Natural killer cell (primary cell): ENCODE measurements around the gene CAMK4. TPM values are rescaled to one million over a fixed set of nuclear protein-coding genes. Genes with fewer than 3 reads are reported as not detected.

Experiments
- ATAC-seq, 3 donors: fragments of 150-1000 bp in 2 of 3; fragments of 200-7000 bp in 1 of 3; cut with Tn5 transposase; 1 replicate in 1 of 3; 2 replicates in 2 of 3; pipeline ENCODE4 v1.10.0; 2021; ENCODE audit warnings: mild to moderate bottlenecking in 2 of 3, moderate library complexity in 2 of 3
- DNase-seq, 2 donors: peaks; one replicate each; pipeline versions ENCODE4 v3.0.0 to v3.0.0-alpha.2; 2013 to 2021; ENCODE audit warnings: mixed read lengths in 1 of 2
- H3K27ac ChIP-seq: one replicate; pipeline ENCODE4 v1.5.1; 2013; ENCODE audit warnings: mild to moderate bottlenecking, low read length
- H3K27me3 ChIP-seq: one replicate; pipeline ENCODE4 v1.6.1; 2013; ENCODE audit warnings: low read length; ENCODE audit not compliant: control insufficient read depth, insufficient read depth
- H3K36me3 ChIP-seq: one replicate; pipeline ENCODE4 v1.6.1; 2013; ENCODE audit warnings: low read length; ENCODE audit not compliant: control insufficient read depth, insufficient read depth
- H3K4me1 ChIP-seq: one replicate; pipeline ENCODE4 v1.6.1; 2013; ENCODE audit warnings: low read length; ENCODE audit not compliant: control insufficient read depth, insufficient read depth
- H3K4me3 ChIP-seq: one replicate; pipeline ENCODE4 v1.5.1; 2013; ENCODE audit warnings: low read length
- H3K9me3 ChIP-seq: one replicate; pipeline ENCODE4 v1.6.1; 2013; ENCODE audit warnings: low read length; ENCODE audit not compliant: control insufficient read depth, insufficient read depth
- H3K27ac Mint-ChIP-seq, 2 donors: one replicate each; pipeline ENCODE4 v1.8.0; 2022; ENCODE audit warnings: mild to moderate bottlenecking in 2 of 2, mixed read lengths in 2 of 2, moderate library complexity in 1 of 2
- H3K27me3 Mint-ChIP-seq, 2 donors: one replicate each; pipeline ENCODE4 v1.8.0; 2022; ENCODE audit warnings: low read depth in 2 of 2, mixed read lengths in 2 of 2
- H3K36me3 Mint-ChIP-seq: one replicate; pipeline ENCODE4 v1.8.0; 2022; ENCODE audit warnings: mixed read lengths
- H3K4me1 Mint-ChIP-seq, 2 donors: one replicate each; pipeline ENCODE4 v1.8.0; 2022; ENCODE audit warnings: mixed read lengths in 2 of 2
- H3K4me3 Mint-ChIP-seq: one replicate; pipeline ENCODE4 v1.8.0; 2022; ENCODE audit warnings: mild to moderate bottlenecking, moderate library complexity, mixed read lengths
- H3K9me3 Mint-ChIP-seq, 2 donors: one replicate each; pipeline ENCODE4 v1.8.0; 2022; ENCODE audit warnings: mixed read lengths in 2 of 2
- WGBS: methylation state at CpG from one replicate; pipeline ENCODE4 v1.1.7; 2013; ENCODE audit warnings: missing lambda C conversion rate; ENCODE audit not compliant: insufficient coverage; 5-methylcytosine and 5-hydroxymethylcytosine counted together
- intact Hi-C: fragments of 100-400 bp; cut with micrococcal nuclease; formaldehyde crosslinking; loops from one replicate; pipeline ENCODE4 v1.14.2; 2022
- total RNA-seq, 4 donors: library from RNA; stranded (reverse); fragments of 120-200 nt in 1 of 4; gene quantifications; one replicate each; pipeline versions ENCODE4 v1.2.3 to v1.2.4, GENCODE V29; 2013 to 2022
- TF ChIP-seq, protein P1 (sequence below): fragments of 200-600 bp; IDR thresholded peaks from one replicate; pipeline ENCODE4 v1.8.0; 2022; ENCODE audit warnings: antibody characterized with exemption

CAMK4 gene
- total RNA-seq, 3 donors from 2014 or later (not counting 1 experiment from before 2014, with no cell fraction given), result 0.80 to 7.9 (median 7.2) TPM

DNA sequence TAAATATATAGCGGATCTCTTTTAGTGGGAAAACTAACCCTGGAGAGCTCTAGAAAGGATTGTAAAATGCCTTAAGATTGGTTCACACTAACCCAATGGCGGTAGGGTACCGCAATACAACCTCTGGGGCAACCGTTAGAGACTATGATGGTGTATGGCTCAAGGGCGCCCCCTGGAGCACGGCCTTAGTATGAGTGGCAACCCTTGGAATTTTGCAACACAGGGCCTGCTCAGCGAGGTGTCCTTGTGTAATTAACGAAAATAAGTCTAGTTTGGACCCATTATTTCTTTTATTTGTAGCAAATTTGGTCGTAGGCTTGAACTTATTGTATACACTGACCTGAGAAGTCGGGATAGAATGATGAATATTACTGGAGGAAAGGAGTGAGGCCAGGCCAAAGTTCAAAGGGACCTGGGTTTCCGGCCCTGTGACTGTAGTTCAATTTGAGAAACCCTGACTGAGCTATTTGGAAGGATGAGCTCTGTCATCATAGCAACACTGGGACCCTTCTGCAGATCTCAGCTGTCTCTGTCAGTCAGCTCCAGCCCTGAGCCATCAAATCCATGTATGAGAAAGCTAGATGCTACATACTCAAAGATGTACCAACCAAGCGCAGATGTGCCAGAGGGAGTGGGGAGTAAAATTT lies 54.8 kb downstream of the CAMK4 start:
- H3K27me3 Mint-ChIP-seq, result peaks cover 2 to 27% of the 10 kb centered on the region in 2 donors
- WGBS, result 31% methylated on average over 10 of the region's 12 CpGs
- H3K27ac Mint-ChIP-seq, result no peak overlapping the region
- no peak overlapping the region for H3K4me3 Mint-ChIP-seq
- Histone ChIP-seq H3K4me3 (no peak overlapping the region), H3K27ac (no peak overlapping the region), H3K9me3 (no peaks in the 10 kb centered on the region), H3K4me1 (no peaks in the 10 kb centered on the region), H3K36me3 (no peaks in the 10 kb centered on the region), H3K27me3 (no peaks in the 10 kb centered on the region)
- DNase-seq (peak; percentile 25 to 91), ATAC-seq (peak; percentile 36 to 81 (median 76))
- TF ChIP-seq, protein P1, sequence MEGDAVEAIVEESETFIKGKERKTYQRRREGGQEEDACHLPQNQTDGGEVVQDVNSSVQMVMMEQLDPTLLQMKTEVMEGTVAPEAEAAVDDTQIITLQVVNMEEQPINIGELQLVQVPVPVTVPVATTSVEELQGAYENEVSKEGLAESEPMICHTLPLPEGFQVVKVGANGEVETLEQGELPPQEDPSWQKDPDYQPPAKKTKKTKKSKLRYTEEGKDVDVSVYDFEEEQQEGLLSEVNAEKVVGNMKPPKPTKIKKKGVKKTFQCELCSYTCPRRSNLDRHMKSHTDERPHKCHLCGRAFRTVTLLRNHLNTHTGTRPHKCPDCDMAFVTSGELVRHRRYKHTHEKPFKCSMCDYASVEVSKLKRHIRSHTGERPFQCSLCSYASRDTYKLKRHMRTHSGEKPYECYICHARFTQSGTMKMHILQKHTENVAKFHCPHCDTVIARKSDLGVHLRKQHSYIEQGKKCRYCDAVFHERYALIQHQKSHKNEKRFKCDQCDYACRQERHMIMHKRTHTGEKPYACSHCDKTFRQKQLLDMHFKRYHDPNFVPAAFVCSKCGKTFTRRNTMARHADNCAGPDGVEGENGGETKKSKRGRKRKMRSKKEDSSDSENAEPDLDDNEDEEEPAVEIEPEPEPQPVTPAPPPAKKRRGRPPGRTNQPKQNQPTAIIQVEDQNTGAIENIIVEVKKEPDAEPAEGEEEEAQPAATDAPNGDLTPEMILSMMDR, result no peak
- H3K9me3 Mint-ChIP-seq, result no peaks in the 10 kb centered on the region
- H3K36me3 Mint-ChIP-seq, result no peaks in the 10 kb centered on the region
- intact Hi-C loops, result loop anchor here (10.0 kb wide), 1 partner anchor 124 kb away; no protein-coding TSS in a partner anchor
- H3K4me1 Mint-ChIP-seq, result no peaks in the 10 kb centered on the region

DNA sequence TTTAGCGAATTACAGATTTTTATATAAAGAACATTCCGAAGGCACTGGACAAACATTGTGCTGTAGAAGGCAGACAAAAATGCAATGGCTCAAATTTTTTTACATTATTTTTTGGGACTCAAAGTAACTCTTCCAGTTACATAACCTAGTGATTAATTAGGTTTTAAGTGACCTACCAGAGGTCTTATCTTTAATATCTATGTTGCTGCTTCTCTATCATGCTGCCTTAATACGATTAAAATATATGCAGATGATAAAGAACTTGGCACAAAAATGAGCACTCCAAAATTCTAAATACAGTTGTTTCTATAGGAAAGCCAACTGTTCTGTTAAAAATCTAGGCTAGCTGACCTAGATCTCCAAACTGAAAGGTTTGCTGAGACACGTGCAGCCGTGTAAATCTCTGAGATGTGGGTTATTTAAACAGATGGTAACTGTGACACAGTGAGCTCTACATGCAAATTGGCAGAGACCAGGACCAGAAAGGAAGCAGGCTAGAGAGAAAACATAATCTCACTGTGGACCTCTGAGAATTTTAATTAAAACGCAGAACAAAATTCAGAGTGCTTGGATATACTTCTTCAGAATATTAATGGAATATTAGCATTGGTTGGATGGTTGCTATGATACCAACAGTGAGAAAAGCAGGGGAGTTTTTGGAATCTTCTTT lies 56.2 kb downstream of the CAMK4 start:
- H3K27me3 Mint-ChIP-seq, result peaks cover 2 to 24% of the 10 kb centered on the region in 2 donors
- WGBS, result 91% methylated on average over 6 of the region's 6 CpGs
- H3K27me3 ChIP-seq, result no peaks in the 10 kb centered on the region
- no peak overlapping the region for H3K27ac Mint-ChIP-seq
- intact Hi-C loops, result no loop called here
- TF ChIP-seq, protein P1, result no peak
- H3K36me3 Mint-ChIP-seq, result no peaks in the 10 kb centered on the region
- no peaks in the 10 kb centered on the region for H3K4me1 ChIP-seq
- no peak overlapping the region for H3K4me3 Mint-ChIP-seq
- DNase-seq, result no peak
- no peaks in the 10 kb centered on the region for H3K9me3 ChIP-seq
- H3K27ac ChIP-seq, result no peak overlapping the region
- no peaks in the 10 kb centered on the region for H3K4me1 Mint-ChIP-seq
- H3K4me3 ChIP-seq, result no peak overlapping the region
- H3K9me3 Mint-ChIP-seq, result no peaks in the 10 kb centered on the region
- no peaks in the 10 kb centered on the region for H3K36me3 ChIP-seq
- no peak for ATAC-seq

DNA sequence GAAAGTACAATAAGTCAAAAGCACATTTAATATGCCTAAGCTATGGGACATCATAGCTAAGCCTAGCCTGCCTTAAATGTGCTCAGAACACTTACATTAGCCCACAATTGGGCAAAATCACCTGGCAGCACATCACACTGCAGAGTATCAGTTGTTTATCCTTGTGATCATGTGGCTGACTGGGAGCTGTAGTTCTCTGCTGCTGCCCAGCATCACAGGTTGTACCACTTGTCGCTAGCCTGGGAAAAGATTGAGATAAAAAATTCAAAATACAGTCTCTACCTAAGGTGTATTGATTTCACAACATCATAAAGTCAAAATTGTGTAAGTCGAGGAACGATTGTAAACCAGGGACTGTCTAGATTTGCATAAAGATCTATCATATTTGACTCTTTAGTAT lies 58.6 kb downstream of the CAMK4 start:
- intact Hi-C loops, result no loop called here
- WGBS, result no CpG with 5 or more reads among the region's 3 CpGs
- H3K36me3 Mint-ChIP-seq, result no peaks in the 10 kb centered on the region
- no peaks in the 10 kb centered on the region for H3K4me1 Mint-ChIP-seq
- H3K27ac Mint-ChIP-seq, result no peak overlapping the region
- Histone ChIP-seq H3K4me3 (no peak overlapping the region), H3K4me1 (no peaks in the 10 kb centered on the region), H3K36me3 (no peaks in the 10 kb centered on the region), H3K27ac (no peak overlapping the region), H3K9me3 (no peaks in the 10 kb centered on the region), H3K27me3 (no peaks in the 10 kb centered on the region)
- no peaks in the 10 kb centered on the region for H3K9me3 Mint-ChIP-seq
- no peak for ATAC-seq
- TF ChIP-seq, protein P1, result no peak
- H3K27me3 Mint-ChIP-seq, result peaks cover 3 to 7% of the 10 kb centered on the region in 2 donors
- H3K4me3 Mint-ChIP-seq, result no peak overlapping the region
- DNase-seq, result no peak
